ENCODE results near the gene CYYR1.

Gene CYYR1

GRCh38 chr21:26572702-26573381, at the start of gene CYYR1:
Gene CYYR1 (minus strand): TSS chr21:26573286. CDS start chr21:26572940, 346 bp downstream.
- in situ Hi-C loops (cut with MboI; ENCODE audit: low sequenced_read_pairs): no loop called here

- in situ Hi-C loops (cut with MboI; ENCODE audit: low sequenced_read_pairs): no loop called here
Measured at GRCh38 chr21:26617176-26617575, 44.1 kb upstream of the CYYR1 start.

- in situ Hi-C loops (cut with MboI; ENCODE audit: low sequenced_read_pairs): no loop called here
Measured at GRCh38 chr21:26614251-26614650, 41.2 kb upstream of the CYYR1 start.

GRCh38 chr21:26599261-26599660, 26.2 kb upstream of the CYYR1 start:
- in situ Hi-C loops (cut with MboI; ENCODE audit: low sequenced_read_pairs): no loop called here

- in situ Hi-C loops (cut with MboI; ENCODE audit: low sequenced_read_pairs): no loop called here
Measured at GRCh38 chr21:26597981-26598380, 24.9 kb upstream of the CYYR1 start.

GRCh38 chr21:26597031-26597430, 23.9 kb upstream of the CYYR1 start:
- in situ Hi-C loops (cut with MboI; ENCODE audit: low sequenced_read_pairs): no loop called here

GRCh38 chr21:26595971-26596370, 22.9 kb upstream of the CYYR1 start:
- in situ Hi-C loops (cut with MboI; ENCODE audit: low sequenced_read_pairs): no loop called here

GRCh38 chr21:26593800-26594199, 20.7 kb upstream of the CYYR1 start:
- in situ Hi-C loops (cut with MboI; ENCODE audit: low sequenced_read_pairs): no loop called here

GRCh38 chr21:26591543-26591942, 18.5 kb upstream of the CYYR1 start:
- in situ Hi-C loops (cut with MboI; ENCODE audit: low sequenced_read_pairs): no loop called here

GRCh38 chr21:26588446-26588845, 15.4 kb upstream of the CYYR1 start:
- in situ Hi-C loops (cut with MboI; ENCODE audit: low sequenced_read_pairs): no loop called here

- in situ Hi-C loops (cut with MboI; ENCODE audit: low sequenced_read_pairs): no loop called here
Measured at GRCh38 chr21:26587736-26588201, 14.7 kb upstream of the CYYR1 start.

GRCh38 chr21:26583769-26584168, 10.7 kb upstream of the CYYR1 start:
- in situ Hi-C loops (cut with MboI; ENCODE audit: low sequenced_read_pairs): no loop called here

- in situ Hi-C loops (cut with MboI; ENCODE audit: low sequenced_read_pairs): no loop called here
Measured at GRCh38 chr21:26581818-26582217, 8.7 kb upstream of the CYYR1 start.

GRCh38 chr21:26572076-26572701, 897 bp downstream of the CYYR1 start:
- in situ Hi-C loops (cut with MboI; ENCODE audit: low sequenced_read_pairs): no loop called here

- in situ Hi-C loops (cut with MboI; ENCODE audit: low sequenced_read_pairs): no loop called here
Measured at GRCh38 chr21:26570203-26570602, 2.9 kb downstream of the CYYR1 start.

GRCh38 chr21:26565546-26565945, 7.5 kb downstream of the CYYR1 start:
- in situ Hi-C loops (cut with MboI; ENCODE audit: low sequenced_read_pairs): no loop called here

- in situ Hi-C loops (cut with MboI; ENCODE audit: low sequenced_read_pairs): no loop called here
Measured at GRCh38 chr21:26565111-26565510, 8.0 kb downstream of the CYYR1 start.

- in situ Hi-C loops (cut with MboI; ENCODE audit: low sequenced_read_pairs): no loop called here
Measured at GRCh38 chr21:26563856-26564503, 9.1 kb downstream of the CYYR1 start.

- in situ Hi-C loops (cut with MboI; ENCODE audit: low sequenced_read_pairs): no loop called here
Measured at GRCh38 chr21:26560612-26561011, 12.5 kb downstream of the CYYR1 start.

GRCh38 chr21:26559099-26559498, 14.0 kb downstream of the CYYR1 start:
- in situ Hi-C loops (cut with MboI; ENCODE audit: low sequenced_read_pairs): no loop called here

- in situ Hi-C loops (cut with MboI; ENCODE audit: low sequenced_read_pairs): no loop called here
Measured at GRCh38 chr21:26557106-26557505, 16.0 kb downstream of the CYYR1 start.

- in situ Hi-C loops (cut with MboI; ENCODE audit: low sequenced_read_pairs): no loop called here
Measured at GRCh38 chr21:26555540-26556146, 17.4 kb downstream of the CYYR1 start.

Measured in HL-60/S4 (cell line).